HEK293T (cell line): Measurements from ENCODE around the gene SPEF2.

ENCODE experiments used
- CTCF ChIA-PET: fragments of 350-600 bp; formaldehyde crosslinking; extraction: SDS; loops from one replicate; lab custom pipeline; 2021; ENCODE audit warnings: antibody characterized with exemption, inconsistent platforms; lab: Yijun Ruan, JAX
- POLR2A ChIA-PET: fragments of 350-600 bp; formaldehyde crosslinking; extraction: SDS; loops from one replicate; lab custom pipeline; 2020; ENCODE audit warnings: antibody characterized with exemption, inconsistent platforms; lab: Yijun Ruan, JAX
- DNase-seq: peaks from one replicate; pipeline ENCODE4 v3.0.0; 2012; ENCODE audit warnings: mixed read lengths; ENCODE audit errors: extremely low spot score
- ARNT ChIP-seq: fragments of 450-650 bp; IDR thresholded peaks from 2 replicates; pipeline ENCODE4 v1.6.1; 2017; ENCODE audit warnings: mild to moderate bottlenecking
- BHLHE40 ChIP-seq: fragments of 450-650 bp; IDR thresholded peaks from 2 replicates; pipeline ENCODE4 v1.6.1; 2016; ENCODE audit warnings: mild to moderate bottlenecking, moderate library complexity, borderline replicate concordance
- CTBP1 ChIP-seq: fragments of 450-650 bp; IDR thresholded peaks from 2 replicates; pipeline ENCODE4 v1.6.1; 2016; ENCODE audit warnings: borderline replicate concordance
- ELF4 ChIP-seq: fragments of 450-650 bp; IDR thresholded peaks from 2 replicates; pipeline ENCODE4 v1.6.1; 2017; ENCODE audit warnings: antibody characterized with exemption
- FOXA1 ChIP-seq: fragments of 450-650 bp; IDR thresholded peaks from 2 replicates; pipeline ENCODE4 v1.6.1; 2016; ENCODE audit warnings: mild to moderate bottlenecking
- FOXK2 ChIP-seq: fragments of 450-650 bp; IDR thresholded peaks from 2 replicates; pipeline ENCODE4 v1.6.1; 2016; ENCODE audit warnings: mild to moderate bottlenecking
- FOXM1 ChIP-seq: fragments of 450-650 bp; IDR thresholded peaks from 2 replicates; pipeline ENCODE4 v1.6.1; 2017; ENCODE audit warnings: mild to moderate bottlenecking, borderline replicate concordance
- HDGF ChIP-seq: fragments of 450-650 bp; IDR thresholded peaks from 2 replicates; pipeline ENCODE4 v1.6.1; 2017; ENCODE audit warnings: antibody characterized with exemption, borderline replicate concordance
- L3MBTL2 ChIP-seq: fragments of 450-650 bp; conservative IDR thresholded peaks from 2 replicates; pipeline ENCODE4 v1.6.1; 2016; ENCODE audit warnings: mild to moderate bottlenecking
- LEF1 ChIP-seq: fragments of 450-650 bp; IDR thresholded peaks from 2 replicates; pipeline ENCODE4 v1.6.1; 2017; ENCODE audit warnings: mild to moderate bottlenecking, borderline replicate concordance
- NFRKB ChIP-seq: fragments of 450-650 bp; IDR thresholded peaks from 2 replicates; pipeline ENCODE4 v1.6.1; 2016; ENCODE audit warnings: mild to moderate bottlenecking, moderate library complexity
- SP1 ChIP-seq: fragments of 450-650 bp; IDR thresholded peaks from 2 replicates; pipeline ENCODE4 v1.6.1; 2017
- SUZ12 ChIP-seq: fragments of 450-650 bp; IDR thresholded peaks from 2 replicates; pipeline ENCODE4 v1.6.1; 2016; ENCODE audit warnings: mild to moderate bottlenecking
- TARDBP ChIP-seq: fragments of 450-650 bp; IDR thresholded peaks from 2 replicates; pipeline ENCODE4 v1.6.1; 2016
- ZNF384 ChIP-seq: fragments of 450-650 bp; IDR thresholded peaks from 2 replicates; pipeline ENCODE4 v1.6.1; 2016
- TF ChIP-seq, protein P1 (sequence below): fragments of 450-650 bp; IDR thresholded peaks from 2 replicates; pipeline ENCODE4 v1.6.1; 2016

Gene SPEF2

GRCh38 chr5:35828082-35828598 lies 210.5 kb downstream of the SPEF2 start:
- TF ChIP-seq FOXM1 (no peak), ZNF384 (no peak), SUZ12 (no peak), ARNT (no peak), NFRKB (no peak), HDGF (no peak), FOXA1 (no peak), FOXK2 (no peak), BHLHE40 (no peak), LEF1 (no peak), L3MBTL2 (no peak), SP1 (no peak), TARDBP (no peak), ELF4 (no peak), CTBP1 (no peak)
- TF ChIP-seq, protein P1, sequence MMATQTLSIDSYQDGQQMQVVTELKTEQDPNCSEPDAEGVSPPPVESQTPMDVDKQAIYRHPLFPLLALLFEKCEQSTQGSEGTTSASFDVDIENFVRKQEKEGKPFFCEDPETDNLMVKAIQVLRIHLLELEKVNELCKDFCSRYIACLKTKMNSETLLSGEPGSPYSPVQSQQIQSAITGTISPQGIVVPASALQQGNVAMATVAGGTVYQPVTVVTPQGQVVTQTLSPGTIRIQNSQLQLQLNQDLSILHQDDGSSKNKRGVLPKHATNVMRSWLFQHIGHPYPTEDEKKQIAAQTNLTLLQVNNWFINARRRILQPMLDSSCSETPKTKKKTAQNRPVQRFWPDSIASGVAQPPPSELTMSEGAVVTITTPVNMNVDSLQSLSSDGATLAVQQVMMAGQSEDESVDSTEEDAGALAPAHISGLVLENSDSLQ, result no peak
- POLR2A ChIA-PET, result no interaction called here
- DNase-seq, result no peak
- CTCF ChIA-PET, result no interaction called here

- ChIA-PET POLR2A (no interaction called here), CTCF (no interaction called here)
- DNase-seq, result no peak
- TF ChIP-seq FOXK2 (no peak), TARDBP (no peak), HDGF (no peak), CTBP1 (no peak), ARNT (no peak), FOXM1 (no peak), SP1 (no peak), ELF4 (no peak), NFRKB (no peak), SUZ12 (no peak), BHLHE40 (no peak), ZNF384 (no peak), L3MBTL2 (no peak), FOXA1 (no peak), LEF1 (no peak)
- TF ChIP-seq, protein P1, result no peak
Measured at GRCh38 chr5:35830587-35830986, 212.9 kb downstream of the SPEF2 start.

DNA sequence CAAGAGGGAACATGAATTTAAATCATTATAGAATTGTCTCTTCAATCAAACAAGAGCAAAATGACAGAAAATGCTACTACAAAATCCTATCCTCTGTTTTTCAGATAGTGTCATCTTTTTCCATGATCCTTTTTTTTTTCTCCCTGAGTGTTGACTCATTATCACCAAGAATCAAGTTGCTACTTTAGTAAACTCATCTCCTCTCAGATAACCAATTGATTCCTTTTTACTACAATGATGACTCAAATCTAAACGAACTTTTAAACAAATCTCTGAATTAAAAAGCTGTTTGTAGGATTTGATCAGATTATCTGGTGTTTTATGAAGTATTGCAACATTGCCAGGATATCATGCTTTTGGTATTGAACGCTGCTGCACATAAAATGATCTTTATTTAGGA lies 215.1 kb downstream of the SPEF2 start:
- no peak for DNase-seq
- TF ChIP-seq FOXK2 (no peak), TARDBP (no peak), ZNF384 (no peak), FOXA1 (no peak), SP1 (no peak), ARNT (no peak), CTBP1 (no peak), SUZ12 (no peak), FOXM1 (no peak), L3MBTL2 (no peak), ELF4 (no peak), LEF1 (no peak)
- TF ChIP-seq, protein P1, result no peak
- CTCF ChIA-PET, result no interaction called here
- POLR2A ChIA-PET, result no interaction called here

DNA sequence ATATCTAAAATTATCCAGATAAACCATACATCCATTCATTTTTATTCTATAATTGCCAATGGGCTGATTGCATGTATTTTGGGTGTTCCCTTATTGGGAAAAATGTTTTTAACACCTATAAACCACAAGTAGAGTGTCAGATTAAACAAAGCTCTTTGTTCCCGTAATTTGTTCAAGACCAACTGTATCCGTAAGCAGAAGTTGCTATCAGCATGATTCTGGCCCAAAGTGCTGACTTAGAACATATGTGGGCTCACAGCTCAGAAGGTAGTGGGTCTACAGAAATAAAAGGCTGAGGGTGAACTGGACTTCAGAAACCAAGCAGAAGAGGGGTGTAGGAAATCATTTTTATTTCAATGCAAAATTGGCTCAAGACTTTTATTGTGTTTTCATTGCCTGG lies 215.6 kb downstream of the SPEF2 start:
- no peak for TF ChIP-seq ZNF384
- TF ChIP-seq ARNT, result no peak
- no peak for TF ChIP-seq BHLHE40
- TF ChIP-seq FOXK2, result no peak
- no peak for TF ChIP-seq ELF4
- no peak for TF ChIP-seq FOXM1
- TF ChIP-seq HDGF, result no peak
- no peak for TF ChIP-seq FOXA1
- no peak for TF ChIP-seq SUZ12
- ChIA-PET CTCF (no interaction called here), POLR2A (no interaction called here)
- no peak for DNase-seq

GRCh38 chr5:35835796-35836742 lies 218.4 kb downstream of the SPEF2 start:
- CTCF ChIA-PET, result no interaction called here
- POLR2A ChIA-PET, result no interaction called here
- no peak for DNase-seq
- TF ChIP-seq HDGF (no peak), L3MBTL2 (no peak), SUZ12 (no peak), NFRKB (no peak), BHLHE40 (no peak), ZNF384 (no peak), SP1 (no peak), CTBP1 (no peak), ELF4 (no peak)
- TF ChIP-seq, protein P1, result no peak
